ENCODE results near the gene CHST11.

GRCh38 chr12:104788840-104789271, 332.1 kb downstream of the CHST11 start:
- TF ChIP-seq POLR2A (IDR thresholded peaks at IDR 0.05; ENCODE audit: low read length) (no peak), GATA1 (IDR thresholded peaks at IDR 0.05; ENCODE audit: low read depth, low read length) (no peak)
